HG03520 (cell line): Measurements from ENCODE around the gene PHKB.
A peak's percentile ranks its signal among the peaks of the same experiment; 100 is the strongest.
"Not testable (repeated sequence)": the region's sequence is repeated elsewhere in the genome, so short reads cannot be mapped to it uniquely, and the experiment has no call there.

ENCODE experiments used
- ATAC-seq: cut with Tn5 transposase; IDR thresholded peaks from one replicate; pipeline ENCODE4 v1.9.1; 2021; ENCODE audit warnings: mild to moderate bottlenecking, moderate library complexity; ENCODE audit not compliant: unreplicated experiment

Gene PHKB

DNA sequence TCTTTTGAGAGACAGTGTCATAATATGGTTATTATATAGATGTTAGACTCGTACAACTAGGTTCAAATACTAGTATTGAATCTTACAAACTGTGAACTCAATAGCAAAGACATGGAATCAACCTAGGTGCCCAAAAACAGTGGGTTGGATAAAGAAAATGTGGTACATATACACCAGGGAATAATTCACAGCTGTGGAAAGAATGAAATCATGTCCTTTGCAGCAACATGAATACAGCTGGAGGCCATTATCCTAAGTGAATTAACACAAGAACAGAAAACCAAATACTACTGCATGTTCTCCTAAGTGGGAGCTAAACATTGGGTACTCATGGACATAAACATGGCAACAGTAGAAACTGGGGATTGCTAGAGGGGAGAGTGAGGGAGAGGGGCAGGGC, 8.1 kb downstream of the PHKB start:
- ATAC-seq: no peak

DNA sequence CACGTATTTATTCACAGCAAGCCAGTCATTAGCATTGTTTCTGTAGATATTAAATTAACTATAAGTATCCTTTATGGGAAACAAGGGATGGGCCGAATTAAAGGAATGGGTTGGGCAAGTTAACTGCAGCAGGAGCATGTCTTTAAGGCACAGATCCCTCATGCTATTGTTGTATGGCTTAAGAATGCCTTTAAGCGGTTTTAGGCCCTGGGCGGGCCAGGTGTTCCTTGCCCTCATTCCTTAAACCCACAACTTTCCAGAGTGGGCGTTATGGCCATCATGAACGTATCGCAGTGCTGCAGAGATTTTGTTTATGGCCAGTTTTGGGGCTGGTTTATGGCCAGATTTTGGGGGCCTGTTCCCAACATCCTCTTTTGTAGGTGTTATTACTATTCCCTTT, 9.1 kb downstream of the PHKB start:
- no peak for ATAC-seq

DNA sequence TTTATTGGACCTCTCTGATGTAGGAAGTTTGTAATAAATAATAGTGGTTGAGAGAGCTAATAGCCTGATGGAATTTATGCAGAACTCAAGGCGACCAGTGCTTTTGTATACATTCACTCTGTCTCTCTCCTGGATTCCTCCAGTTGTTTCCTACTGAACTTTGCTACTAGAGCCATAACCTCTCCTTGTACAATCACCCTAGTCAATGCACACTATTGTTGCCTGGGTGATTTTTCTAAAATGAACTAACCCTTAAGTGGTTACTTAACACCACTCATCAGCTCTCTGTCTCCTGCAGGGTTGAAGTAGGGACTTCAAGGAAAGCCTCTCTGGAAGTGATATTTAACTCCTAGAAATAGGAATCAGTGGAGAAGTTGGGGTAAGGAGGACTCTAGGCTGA, 9.7 kb downstream of the PHKB start:
- ATAC-seq: no peak

DNA sequence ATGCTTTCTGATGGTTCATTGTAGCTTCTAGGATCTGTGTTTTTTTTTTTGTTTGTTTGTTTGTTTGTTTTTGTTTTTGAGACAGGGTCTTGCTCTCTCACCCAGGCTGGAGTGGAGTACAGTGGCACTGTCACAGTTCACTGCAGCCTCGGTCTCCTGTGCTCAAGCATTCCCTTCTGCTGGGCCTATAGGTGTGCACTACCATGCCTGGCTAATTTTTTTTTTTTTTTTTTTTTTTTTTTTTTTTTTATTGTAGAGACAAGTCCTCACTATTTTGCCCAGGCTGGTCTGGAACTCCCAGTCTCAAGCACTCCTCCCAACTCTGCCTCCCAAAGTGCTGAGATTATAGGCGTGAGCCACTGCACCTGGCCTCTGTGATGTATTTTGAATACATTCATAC, 11.9 kb downstream of the PHKB start:
- not testable (repeated sequence) for ATAC-seq

DNA sequence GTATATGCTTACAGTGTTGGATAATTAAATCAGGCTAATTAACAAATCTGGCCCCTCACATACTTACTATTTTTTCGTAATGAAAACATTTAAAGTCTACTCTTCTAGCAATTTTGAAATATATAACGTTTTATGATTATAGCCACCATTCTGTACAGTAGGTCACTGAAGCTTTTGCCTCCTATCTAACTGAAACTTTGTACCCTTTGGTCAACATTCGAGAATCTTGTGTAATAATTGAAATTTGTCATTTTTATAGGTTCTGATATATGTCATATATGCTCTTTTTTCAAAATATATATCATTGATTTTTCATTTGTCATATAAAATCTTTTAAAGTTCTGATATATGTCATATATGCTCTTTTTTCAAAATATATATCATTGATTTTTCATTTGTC, 12.7 kb downstream of the PHKB start:
- no peak for ATAC-seq

DNA sequence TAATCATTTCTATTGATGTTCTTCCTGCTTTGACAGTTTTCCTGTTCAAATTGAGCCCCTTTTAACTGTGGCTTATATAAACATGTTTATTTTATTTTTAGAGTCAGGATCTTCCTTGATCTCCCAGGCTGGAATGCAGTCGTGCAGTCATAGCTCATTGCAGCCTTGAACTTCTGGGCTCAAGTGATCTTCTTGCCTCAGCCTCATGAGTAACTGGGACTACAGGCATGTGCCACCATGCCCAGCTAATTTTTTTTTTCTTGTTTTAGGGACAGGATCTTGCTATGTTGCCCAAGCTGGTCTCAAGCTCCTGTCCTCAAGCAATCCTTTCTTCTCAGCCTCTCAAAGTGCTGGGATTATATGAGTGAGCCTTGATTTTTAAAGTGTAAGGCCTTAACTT, 14.7 kb downstream of the PHKB start:
- ATAC-seq: no peak

- ATAC-seq: no peak
These were observed 15.7 kb downstream of the PHKB start for GRCh38 chr16:47476654-47477345.

DNA sequence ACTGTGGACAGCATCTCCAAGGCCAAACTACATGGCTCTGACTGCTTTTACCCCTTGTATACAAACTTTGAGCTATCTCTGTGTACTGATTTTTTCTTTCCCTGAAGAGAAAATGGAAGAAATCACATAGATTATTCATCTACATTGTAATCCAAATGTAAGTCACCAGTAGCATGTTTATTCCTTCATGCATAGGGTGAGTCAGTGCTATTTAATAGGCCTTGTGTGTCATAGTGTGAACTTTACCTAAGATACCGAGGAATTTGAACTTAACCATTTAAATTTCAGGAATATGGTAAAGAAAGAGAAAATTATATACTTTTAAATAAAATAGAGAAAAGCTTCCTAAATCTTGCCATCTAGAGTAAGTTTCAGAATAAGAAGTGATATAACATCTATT, 16.5 kb downstream of the PHKB start:
- no peak for ATAC-seq

DNA sequence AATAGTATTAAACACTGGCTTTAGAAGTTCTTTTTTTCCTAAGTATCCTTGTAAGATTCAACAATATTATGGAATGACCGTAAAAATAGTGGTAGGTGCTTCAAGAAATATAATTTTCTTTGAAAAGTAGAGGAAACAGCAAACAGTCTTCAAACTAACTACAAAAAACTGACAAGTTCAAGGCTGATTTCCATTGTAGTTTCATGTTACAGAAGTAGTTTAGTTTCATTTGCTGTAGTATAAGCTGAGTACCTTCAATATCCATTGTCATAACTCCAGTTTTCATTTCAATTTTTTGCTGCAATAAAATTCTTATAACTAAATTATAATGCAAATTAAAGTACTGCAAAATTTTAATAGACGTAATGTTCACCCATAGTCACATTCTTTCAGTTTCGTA, 19.3 kb downstream of the PHKB start:
- ATAC-seq: no peak

DNA sequence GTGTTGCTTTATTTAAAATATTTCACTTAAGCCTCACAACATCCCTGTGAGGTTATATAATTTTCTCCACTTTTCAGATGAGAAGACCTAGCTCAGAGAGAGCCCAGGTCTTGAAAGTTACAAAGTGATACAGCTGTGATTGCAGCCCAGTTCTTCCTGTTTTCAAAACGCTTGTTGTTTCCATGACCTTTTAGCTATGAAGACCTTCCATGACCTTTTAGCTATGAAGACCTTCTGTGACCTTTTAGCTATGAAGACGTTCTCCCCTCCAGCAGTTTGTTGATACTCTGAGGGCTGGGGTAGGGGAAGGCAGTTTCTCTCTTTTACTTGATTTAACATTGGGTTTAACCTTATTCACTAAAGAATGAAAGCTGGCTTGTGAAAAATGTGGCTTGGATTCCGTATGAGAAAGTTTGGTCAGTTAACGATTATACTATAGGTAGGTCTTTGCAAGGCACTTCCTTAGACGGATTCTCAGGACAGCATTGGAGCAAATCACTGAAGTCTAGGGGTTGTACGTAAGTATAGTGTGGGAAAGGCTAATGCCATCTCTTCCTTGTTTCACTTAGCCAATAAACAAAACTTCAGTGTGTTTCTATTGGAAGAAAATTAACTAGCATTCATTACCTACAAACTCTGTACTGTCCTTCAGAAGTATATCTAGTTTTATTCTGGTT, 20.7 kb downstream of the PHKB start:
- no peak for ATAC-seq

DNA sequence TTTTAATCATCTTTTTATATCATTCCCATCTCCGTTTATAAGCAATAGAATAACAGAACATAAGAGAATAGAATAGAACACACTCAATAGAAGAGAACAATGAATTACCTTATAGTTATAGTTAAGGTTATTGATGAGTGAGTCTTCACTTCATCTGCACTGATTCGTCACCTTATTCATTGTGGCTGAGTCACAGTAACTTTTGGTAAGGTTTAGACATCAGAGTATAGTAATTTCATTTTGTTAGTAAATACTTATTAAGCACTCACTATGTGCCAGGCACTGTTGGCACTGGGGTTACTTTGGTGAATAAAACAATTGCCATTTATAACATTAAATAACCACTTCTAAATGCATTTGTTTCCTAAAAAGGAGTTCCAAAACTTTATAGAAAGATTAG, 22.5 kb downstream of the PHKB start:
- ATAC-seq: no peak

- ATAC-seq: no peak
These were observed 25.7 kb downstream of the PHKB start for GRCh38 chr16:47486856-47487255.

DNA sequence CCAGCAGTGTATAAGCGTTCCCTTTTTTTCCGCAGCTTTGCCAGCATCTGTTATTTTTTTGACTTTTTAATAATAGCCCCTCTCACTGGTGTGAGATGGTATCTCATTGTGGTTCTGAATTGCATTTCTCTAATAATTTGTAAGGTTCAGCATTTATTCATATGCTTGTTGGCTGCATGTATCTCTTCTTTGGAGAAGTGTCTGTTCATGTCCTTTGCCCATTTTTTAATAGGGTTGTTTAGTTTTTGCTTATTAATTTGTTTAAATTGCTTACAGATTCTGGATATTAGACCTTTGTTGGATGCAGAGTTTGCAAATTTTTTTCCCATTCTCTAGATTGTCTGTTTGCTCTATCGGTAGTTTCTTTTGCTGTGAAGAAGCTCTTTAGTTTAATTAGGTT, 26.9 kb downstream of the PHKB start:
- no peak for ATAC-seq

- ATAC-seq: no peak
These were observed 29.3 kb downstream of the PHKB start for GRCh38 chr16:47490471-47490870.

DNA sequence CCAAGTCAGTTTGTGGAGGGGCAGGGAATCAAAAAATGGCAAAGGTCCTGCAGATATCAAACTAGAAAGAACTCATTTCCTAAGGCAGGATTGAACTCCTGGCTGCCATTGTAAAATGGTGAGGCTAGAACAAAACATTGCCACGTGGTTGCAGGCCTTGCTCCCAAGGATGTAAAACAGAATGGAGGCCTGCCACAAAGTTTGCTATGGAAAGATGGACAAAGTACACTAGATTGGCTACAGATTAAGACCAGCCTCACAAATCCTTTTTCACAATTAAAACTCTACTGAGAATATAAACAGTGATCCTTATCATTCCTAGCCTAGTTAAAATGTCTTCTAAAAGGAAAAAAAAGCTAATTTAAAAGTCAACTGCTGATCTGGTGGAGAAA, 30.9 kb downstream of the PHKB start:
- ATAC-seq: no peak

DNA sequence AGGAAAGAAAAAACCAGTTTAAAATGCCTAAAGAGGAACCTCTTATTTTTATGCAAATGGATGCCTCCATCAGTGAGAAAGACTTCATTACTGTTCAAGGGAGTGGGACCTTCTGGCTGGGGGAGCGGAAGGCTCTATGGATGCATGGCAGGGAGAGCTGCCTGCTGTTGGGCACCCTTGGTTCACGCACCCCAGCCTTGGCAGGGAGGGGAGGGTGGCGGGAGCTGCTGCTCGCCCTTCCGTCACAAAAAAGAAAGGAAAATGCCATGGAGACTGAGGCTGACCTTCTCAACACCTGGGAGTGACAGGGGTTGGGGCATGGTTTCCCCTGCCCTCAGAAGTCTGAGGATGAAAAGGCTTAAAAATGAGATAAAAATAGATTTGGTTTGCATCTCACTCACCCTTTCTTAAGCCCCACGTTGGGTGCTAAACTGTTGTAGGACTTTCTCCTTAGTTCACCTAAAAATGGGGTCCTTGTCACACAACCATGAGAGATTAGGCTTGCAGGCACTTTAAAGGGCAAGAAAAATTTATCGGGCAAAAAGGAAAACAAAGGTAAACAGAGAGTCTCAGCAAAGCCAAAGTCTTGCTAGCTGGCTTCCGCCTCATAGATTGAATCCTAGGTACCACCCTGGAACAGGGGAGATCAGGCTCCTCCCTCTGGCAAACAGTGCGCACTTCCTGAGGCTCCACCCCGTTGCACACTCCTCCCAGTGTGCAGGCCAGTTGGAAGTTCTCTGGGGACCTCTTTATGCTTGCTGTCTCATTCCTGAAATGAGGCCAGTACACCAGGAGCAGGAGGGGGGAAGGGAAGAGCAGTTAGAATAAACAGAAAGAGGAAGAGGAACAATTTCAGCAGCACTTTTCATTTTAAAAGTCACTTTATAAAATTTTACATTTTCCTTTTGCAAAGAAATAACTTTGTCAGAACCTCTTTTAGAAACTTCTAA, 31.6 kb downstream of the PHKB start:
- ATAC-seq: peak; percentile 72

DNA sequence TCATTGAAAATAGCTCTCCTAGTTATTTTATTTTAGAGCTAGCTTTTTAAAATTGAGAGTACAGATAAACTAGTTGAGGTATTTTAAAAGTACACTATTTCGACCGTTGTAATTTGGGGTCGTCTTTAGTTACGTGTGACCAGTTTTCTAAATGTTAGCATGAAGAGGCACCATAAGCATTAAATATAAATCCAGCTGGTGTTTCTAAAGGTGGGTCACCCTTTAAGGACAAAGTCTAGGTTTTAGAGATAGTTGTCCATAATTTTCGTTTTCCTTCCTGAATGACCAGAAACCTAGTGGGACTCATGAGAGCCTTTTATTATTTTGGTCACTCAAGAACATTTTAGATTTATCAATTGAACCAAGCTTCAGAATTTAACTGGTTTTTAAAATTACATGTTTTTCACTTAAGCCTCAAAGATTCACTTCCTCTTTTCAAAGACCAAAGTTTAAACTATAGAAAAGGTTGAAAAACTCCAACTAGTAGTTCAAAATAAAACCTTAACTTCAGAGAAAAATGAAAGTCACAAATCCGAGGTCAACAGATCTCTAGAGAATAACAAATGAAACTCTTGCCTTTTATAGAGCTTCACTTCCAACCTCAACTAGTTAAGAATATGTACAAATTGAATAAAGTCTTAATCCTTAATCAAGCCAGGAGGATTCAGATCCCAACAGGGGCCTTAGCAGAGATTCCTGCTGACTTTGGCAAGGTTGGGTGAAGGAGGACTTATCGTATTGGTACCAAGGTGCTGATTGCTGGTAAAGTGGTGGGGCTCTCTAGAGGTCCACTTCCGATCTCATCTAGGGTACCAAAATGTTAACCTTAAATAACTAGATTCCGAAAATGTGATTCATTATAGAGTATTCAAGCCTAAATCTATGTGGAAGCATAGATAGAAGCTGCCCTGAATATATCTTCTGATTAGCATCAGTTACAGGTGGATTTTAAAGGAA, 32.5 kb downstream of the PHKB start:
- peak; percentile 57 for ATAC-seq

GRCh38 chr16:47499080-47499699, 38.1 kb downstream of the PHKB start:
- no peak for ATAC-seq

DNA sequence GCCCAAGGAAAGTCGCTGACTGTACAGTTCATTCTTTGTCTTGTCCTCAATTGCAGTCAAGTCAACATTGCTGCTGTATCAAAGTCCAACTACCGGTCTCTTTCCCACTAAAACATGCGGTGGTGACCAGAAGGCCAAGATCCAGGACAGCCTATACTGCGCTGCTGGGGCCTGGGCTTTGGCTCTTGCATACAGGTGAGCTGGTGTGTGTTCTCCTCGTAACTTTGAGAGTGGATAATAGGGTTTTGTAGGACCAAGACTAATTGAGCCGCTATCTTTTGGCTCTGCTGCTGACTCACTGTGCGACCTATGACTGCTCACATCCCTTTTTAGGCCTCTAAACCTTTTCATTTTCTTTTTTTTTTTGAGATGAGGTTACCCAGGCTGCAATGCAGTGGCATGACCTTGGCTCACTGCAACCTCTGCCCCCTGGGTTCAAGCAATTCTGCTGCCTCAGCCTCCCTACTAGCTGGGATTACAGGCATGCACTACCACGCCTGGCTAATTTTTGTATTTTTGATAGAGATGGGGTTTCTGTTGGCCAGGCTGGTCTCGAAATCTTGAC, 38.7 kb downstream of the PHKB start:
- no peak for ATAC-seq

DNA sequence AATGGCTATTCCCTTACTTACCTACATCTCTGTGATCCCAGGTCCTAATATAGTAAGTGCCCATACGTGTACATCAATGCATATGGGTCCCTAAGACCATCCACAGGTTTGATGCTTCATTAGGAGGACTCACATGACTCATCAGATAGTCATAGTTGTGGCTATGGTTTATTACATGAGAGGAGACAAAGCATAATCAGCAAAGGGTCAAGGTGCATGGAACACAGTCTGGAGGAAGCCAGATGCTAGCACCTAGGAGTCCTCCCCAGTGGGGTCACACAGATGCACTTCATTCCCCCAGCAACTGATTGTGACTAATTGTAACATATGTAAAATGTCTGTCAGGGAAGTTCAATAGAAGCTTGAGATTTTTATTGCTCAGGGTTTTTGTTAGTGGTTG, 42.8 kb downstream of the PHKB start:
- ATAC-seq: no peak
